Endothelial cell of umbilical vein (primary cell): ENCODE results near the gene TPM4. TPM values are rescaled to one million over a fixed set of nuclear protein-coding genes. Genes with fewer than 3 reads are reported as not detected.

Experiments
- BruUV-seq: library from RNA; stranded (reverse); fragments of 400-500 nt; replicated peaks from 2 replicates; lab custom pipeline; 2021; lab: Mats Ljungman, UMichigan
- CTCF ChIA-PET: fragments of 300-600, 350-600 bp; sonication (Branson Sonifier 250); formaldehyde crosslinking; loops from one replicate; lab custom pipeline; 2021; ENCODE audit warnings: antibody characterized with exemption, inconsistent platforms; lab: Charles Lee
- POLR2A ChIA-PET: fragments of 300-600, 350-600 bp; sonication (Branson Sonifier 250); formaldehyde crosslinking; loops from one replicate; lab custom pipeline; 2021; ENCODE audit warnings: antibody characterized with exemption, inconsistent platforms; lab: Charles Lee
- DNase-seq: peaks from one replicate; pipeline ENCODE4 v3.0.0-alpha.2; 2011; ENCODE audit warnings: low read depth, low spot score
- FAIRE-seq: peaks from 2 replicates; lab custom pipeline; 2011; peaks lifted over from hg19 to GRCh38; lab: Jason Lieb, UNC
- H2AFZ ChIP-seq: 2 replicates; pipeline ENCODE4 v1.6.0; 2012; ENCODE audit warnings: low read depth, low read length, control low read depth, inconsistent platforms
- H3K27ac ChIP-seq: 2 replicates; pipeline ENCODE4 v1.5.1; 2011; ENCODE audit warnings: low read depth, mild to moderate bottlenecking, control low read depth, low read length, moderate library complexity; ENCODE audit not compliant: insufficient read depth
- H3K27me3 ChIP-seq, 2 experiments: 2 replicates each; pipeline versions ENCODE4 v1.6.0 to v1.6.1; 2011; ENCODE audit warnings: low read length in 2 of 2, mixed read lengths in 1 of 2; ENCODE audit not compliant: control insufficient read depth in 2 of 2, insufficient read depth in 2 of 2
- H3K36me3 ChIP-seq, 2 experiments: 2 replicates in 1 of 2; 3 replicates in 1 of 2; pipeline ENCODE4 v1.5.1; 2011; ENCODE audit warnings: low read length in 2 of 2, mild to moderate bottlenecking in 1 of 2, moderate library complexity in 1 of 2; ENCODE audit not compliant: control insufficient read depth in 2 of 2, insufficient read depth in 2 of 2; ENCODE audit errors: extremely low read depth in 1 of 2
- H3K4me1 ChIP-seq: 3 replicates; pipeline ENCODE4 v1.5.1; 2011; ENCODE audit warnings: mild to moderate bottlenecking, low read length; ENCODE audit not compliant: control insufficient read depth, insufficient read depth; ENCODE audit errors: extremely low read depth
- H3K4me2 ChIP-seq: 2 replicates; pipeline ENCODE4 v1.6.1; 2011; ENCODE audit warnings: low read length, control low read depth, mixed read lengths; ENCODE audit not compliant: insufficient read depth
- H3K4me3 ChIP-seq, 3 experiments: fragments of 200-600 bp in 1 of 3; sonication (generic), shearing (Covaris generic) in 1 of 3; replicated peaks in 1 of 3; 2 replicates each; pipeline ENCODE4 v1.5.1; 2011 to 2016; ENCODE audit warnings: control low read depth in 3 of 3, low read length in 3 of 3, mild to moderate bottlenecking in 2 of 3, inconsistent platforms in 1 of 3, low read depth in 1 of 3, moderate library complexity in 1 of 3; ENCODE audit not compliant: insufficient read depth in 1 of 3
- H3K79me2 ChIP-seq: 2 replicates; pipeline ENCODE4 v1.6.0; 2012; ENCODE audit warnings: low read length, inconsistent platforms; ENCODE audit not compliant: control insufficient read depth, insufficient read depth
- H3K9ac ChIP-seq: replicated peaks from 2 replicates; pipeline ENCODE3; 2011; ENCODE audit warnings: low read length, control low read depth; ENCODE audit not compliant: insufficient read depth; ENCODE audit errors: extremely low read depth
- H3K9me1 ChIP-seq: replicated peaks from 3 replicates; pipeline ENCODE4 v1.6.0; 2011; ENCODE audit warnings: mild to moderate bottlenecking, low read length; ENCODE audit not compliant: control insufficient read depth, insufficient read depth; ENCODE audit errors: extremely low read depth
- H3K9me3 ChIP-seq: replicated peaks from 2 replicates; pipeline ENCODE4 v1.5.1; 2012; ENCODE audit warnings: low read length, inconsistent platforms; ENCODE audit not compliant: control insufficient read depth, insufficient read depth
- H4K20me1 ChIP-seq: replicated peaks from 2 replicates; pipeline ENCODE3; 2011; ENCODE audit warnings: mild to moderate bottlenecking, low read length; ENCODE audit not compliant: control insufficient read depth, insufficient read depth; ENCODE audit errors: extremely low read depth
- CTCF ChIP-seq, 2 donors: IDR thresholded peaks; 1 replicate in 1 of 2; 2 replicates in 1 of 2; pipeline ENCODE4 v1.5.1; 2011; ENCODE audit warnings: low read length in 2 of 2, mild to moderate bottlenecking in 2 of 2, moderate library complexity in 2 of 2, control low read depth in 1 of 2, inconsistent platforms in 1 of 2, low read depth in 1 of 2; ENCODE audit not compliant: insufficient read depth in 1 of 2; ENCODE audit errors: extremely low read depth in 1 of 2
- EZH2 ChIP-seq: IDR thresholded peaks from 2 replicates; pipeline ENCODE4 v1.6.1; 2012; ENCODE audit warnings: borderline replicate concordance, low read depth, mild to moderate bottlenecking, moderate library complexity, low read length, inconsistent platforms; ENCODE audit not compliant: severe bottlenecking
- FOS ChIP-seq: IDR thresholded peaks from 2 replicates; pipeline ENCODE4 v1.6.1; 2011; ENCODE audit warnings: mild to moderate bottlenecking, low read length, moderate library complexity, borderline replicate concordance; ENCODE audit not compliant: insufficient read depth
- GATA2 ChIP-seq: IDR thresholded peaks from 2 replicates; pipeline ENCODE4 v1.7.0; 2011; ENCODE audit warnings: low read depth, mild to moderate bottlenecking, moderate library complexity, mixed read lengths, low read length; ENCODE audit not compliant: insufficient read length, insufficient read depth
- JUN ChIP-seq: IDR thresholded peaks from 2 replicates; pipeline ENCODE4 v1.6.1; 2011; ENCODE audit warnings: borderline replicate concordance, low read depth; ENCODE audit not compliant: insufficient read length, insufficient read depth
- MAX ChIP-seq: IDR thresholded peaks from 2 replicates; pipeline ENCODE4 v1.6.1; 2011; ENCODE audit not compliant: insufficient read depth, insufficient read length
- MYC ChIP-seq: IDR thresholded peaks from one replicate; pipeline ENCODE4 v1.6.1; 2011; ENCODE audit warnings: mild to moderate bottlenecking, low read depth, low read length
- POLR2A ChIP-seq: IDR thresholded peaks from 2 replicates; pipeline ENCODE4 v1.6.1; 2012; ENCODE audit warnings: low read depth, mild to moderate bottlenecking, control low read depth, low read length
- POLR2AphosphoS5 ChIP-seq: IDR thresholded peaks from 2 replicates; pipeline ENCODE4 v1.6.1; 2012; ENCODE audit warnings: low read depth, mild to moderate bottlenecking, control low read depth, low read length, moderate library complexity; ENCODE audit not compliant: insufficient read depth
- dilution Hi-C: fragments of 300-500 bp; cut with MboI; formaldehyde crosslinking; loops from one replicate; pipeline ENCODE4 v1.15.0; 2019; ENCODE audit warnings: low sequenced_read_pairs; ENCODE audit not compliant: extremely low pct_ligation_motif_present
- intact Hi-C: fragments of 100-400 bp; cut with micrococcal nuclease; formaldehyde crosslinking; loops from one replicate; pipeline ENCODE4 v1.10.0; 2022
- polyA plus RNA-seq, 4 experiments: library from polyadenylated mRNA; depleted of rRNA in 3 of 4; stranded (reverse) in 3 of 4; unstranded in 1 of 4; fragments of >200 nt; gene quantifications; 2 replicates each; pipeline versions ENCODE4 v1.2.1 to v1.2.3, GENCODE V29; 2011 to 2012; ENCODE audit warnings: missing spikeins in 1 of 4
- total RNA-seq: library from RNA; stranded (reverse); gene quantifications from 2 replicates; pipeline ENCODE4 v1.2.3, GENCODE V29; 2021

The TPM4 gene
- total and polyA plus RNA-seq, 2 donors (not counting 3 experiments of a cell fraction or from before 2014, with no cell fraction given) = 430 to 924 TPM

- Histone ChIP-seq H3K4me1 (no peaks in the 10 kb centered on the region), H3K9me3 (no peaks in the 10 kb centered on the region), H2AFZ (no peak overlapping the region), H3K4me2 (no peak overlapping the region), H3K27ac (no peak overlapping the region), H3K36me3 (peaks cover 9 to 14% of the 10 kb centered on the region in 2 experiments), H3K27me3 (no peaks in the 10 kb centered on the region), H3K4me3 (no peak overlapping the region), H4K20me1 (no peaks in the 10 kb centered on the region), H3K79me2 (no peaks in the 10 kb centered on the region), H3K9me1 (no peaks in the 10 kb centered on the region), H3K9ac (no peak overlapping the region)
- ChIA-PET CTCF (interaction anchor here (1.9 to 2.1 kb wide), 2 partner anchors 11 to 64 kb away, joined by 5 to 8 read pairs; no protein-coding TSS in a partner anchor), POLR2A (no interaction called here)
- no peak for DNase-seq
- intact Hi-C loops (no loop called here), dilution Hi-C loops (no loop called here)
- BruUV-seq = no TSS peak
- peak; percentile 24 for FAIRE-seq
- TF ChIP-seq POLR2AphosphoS5 (no peak), MYC (no peak), FOS (no peak), EZH2 (no peak), CTCF (IDR thresholded peaks at IDR 0.05; ENCODE audit: extremely low read depth in 1 of 2, insufficient read depth in 1 of 2, low read depth in 1 of 2, low read length in 2 of 2) (no peak), MAX (no peak), JUN (no peak), POLR2A (no peak), GATA2 (no peak)
Observed at GRCh38 chr19:16106121-16106520, 29.8 kb downstream of the TPM4 start.
